T-helper 17 cell (primary cell): Measurements from ENCODE around the gene PTGER3. TPM values are rescaled to one million over a fixed set of nuclear protein-coding genes. Genes with fewer than 3 reads are reported as not detected.
"Not testable (repeated sequence)": the region's sequence is repeated elsewhere in the genome, so short reads cannot be mapped to it uniquely, and the experiment has no call there.

Source experiments
- ATAC-seq: fragments of 150-1000 bp; cut with Tn5 transposase; 2 replicates; pipeline ENCODE4 v1.10.0; 2021; ENCODE audit warnings: mild to moderate bottlenecking, moderate library complexity
- DNase-seq, 3 donors: peaks; one replicate each; pipeline versions ENCODE4 v3.0.0 to v3.0.0-alpha.2; 2020 to 2021
- H3K9me3 ChIP-seq: one replicate; pipeline ENCODE4 v1.7.0; 2013; ENCODE audit warnings: low read length, mild to moderate bottlenecking; ENCODE audit not compliant: control insufficient read depth, poor library complexity, severe bottlenecking
- H3K27ac Mint-ChIP-seq: one replicate; pipeline ENCODE4 v1.8.0; 2022; ENCODE audit warnings: mild to moderate bottlenecking, moderate library complexity, mixed read lengths
- H3K27me3 Mint-ChIP-seq: one replicate; pipeline ENCODE4 v1.8.0; 2022; ENCODE audit warnings: mixed read lengths
- H3K36me3 Mint-ChIP-seq: one replicate; pipeline ENCODE4 v1.8.0; 2022; ENCODE audit warnings: low read depth, mixed read lengths
- H3K4me1 Mint-ChIP-seq: one replicate; pipeline ENCODE4 v1.8.0; 2022; ENCODE audit warnings: mild to moderate bottlenecking, mixed read lengths
- H3K4me3 Mint-ChIP-seq: one replicate; pipeline ENCODE4 v1.8.0; 2022; ENCODE audit warnings: mild to moderate bottlenecking, moderate library complexity, mixed read lengths
- total RNA-seq, 4 donors: library from RNA in 2 of 4; stranded (reverse) in 2 of 4; gene quantifications; one replicate each; pipeline ENCODE4 v1.2.3 and lab custom pipeline; 2022 to 2026

Gene PTGER3
- total RNA-seq, 2 donors from 2014 or later: 0.10 to 0.86 TPM

GRCh38 chr1:71018791-71019190, 28.8 kb downstream of the PTGER3 start:
- no peaks in the 10 kb centered on the region for H3K9me3 ChIP-seq
- Mint-ChIP-seq H3K36me3 (no peaks in the 10 kb centered on the region), H3K27ac (no peak overlapping the region), H3K4me1 (no peaks in the 10 kb centered on the region), H3K27me3 (peaks cover 35% of the 10 kb centered on the region), H3K4me3 (no peak overlapping the region)
- no peak for ATAC-seq
- DNase-seq: no peak

- Mint-ChIP-seq H3K36me3 (no peaks in the 10 kb centered on the region), H3K27me3 (peaks cover 33% of the 10 kb centered on the region), H3K27ac (no peak overlapping the region), H3K4me3 (no peak overlapping the region), H3K4me1 (no peaks in the 10 kb centered on the region)
- DNase-seq: no peak
- no peak for ATAC-seq
- H3K9me3 ChIP-seq: no peaks in the 10 kb centered on the region
These were observed 31.9 kb downstream of the PTGER3 start for GRCh38 chr1:71015745-71016144.

- Mint-ChIP-seq H3K36me3 (no peaks in the 10 kb centered on the region), H3K27me3 (peaks cover 24% of the 10 kb centered on the region), H3K4me1 (no peaks in the 10 kb centered on the region), H3K27ac (no peak overlapping the region), H3K4me3 (no peak overlapping the region)
- no peaks in the 10 kb centered on the region for H3K9me3 ChIP-seq
- DNase-seq (no peak), ATAC-seq (no peak)
These were observed 33.4 kb downstream of the PTGER3 start for GRCh38 chr1:71014178-71014579.

GRCh38 chr1:71002709-71003475, 44.7 kb downstream of the PTGER3 start:
- no peaks in the 10 kb centered on the region for H3K9me3 ChIP-seq
- ATAC-seq: no peak
- no peaks in the 10 kb centered on the region for H3K36me3 Mint-ChIP-seq
- peaks cover 20% of the 10 kb centered on the region for H3K27me3 Mint-ChIP-seq
- H3K4me1 Mint-ChIP-seq: no peaks in the 10 kb centered on the region
- H3K4me3 Mint-ChIP-seq: no peak overlapping the region
- DNase-seq: no peak
- H3K27ac Mint-ChIP-seq: no peak overlapping the region

GRCh38 chr1:71001624-71002023, 46.0 kb downstream of the PTGER3 start:
- no peak overlapping the region for H3K4me3 Mint-ChIP-seq
- no peaks in the 10 kb centered on the region for H3K36me3 Mint-ChIP-seq
- ATAC-seq (no peak), DNase-seq (no peak)
- H3K4me1 Mint-ChIP-seq: no peaks in the 10 kb centered on the region
- H3K27me3 Mint-ChIP-seq: peaks cover 20% of the 10 kb centered on the region
- no peak overlapping the region for H3K27ac Mint-ChIP-seq
- H3K9me3 ChIP-seq: no peaks in the 10 kb centered on the region

GRCh38 chr1:70997793-70998192, 49.8 kb downstream of the PTGER3 start:
- no peak overlapping the region for H3K27ac Mint-ChIP-seq
- H3K4me3 Mint-ChIP-seq: no peak overlapping the region
- no peak for ATAC-seq
- H3K9me3 ChIP-seq: no peaks in the 10 kb centered on the region
- no peaks in the 10 kb centered on the region for H3K4me1 Mint-ChIP-seq
- H3K27me3 Mint-ChIP-seq: peaks cover 32% of the 10 kb centered on the region
- DNase-seq: no peak
- H3K36me3 Mint-ChIP-seq: no peaks in the 10 kb centered on the region

GRCh38 chr1:70994753-70995268, 52.8 kb downstream of the PTGER3 start:
- H3K4me3 Mint-ChIP-seq: no peak overlapping the region
- no peak overlapping the region for H3K27ac Mint-ChIP-seq
- H3K27me3 Mint-ChIP-seq: peaks cover 24% of the 10 kb centered on the region

GRCh38 chr1:70993798-70994197, 53.8 kb downstream of the PTGER3 start:
- Mint-ChIP-seq H3K4me3 (no peak overlapping the region), H3K36me3 (no peaks in the 10 kb centered on the region), H3K27me3 (peaks cover 18% of the 10 kb centered on the region), H3K4me1 (no peaks in the 10 kb centered on the region), H3K27ac (no peak overlapping the region)
- DNase-seq: no peak
- H3K9me3 ChIP-seq: no peaks in the 10 kb centered on the region
- no peak for ATAC-seq

More at GRCh38 chr1:70994753-70995268, 52.8 kb downstream of the PTGER3 start:
- no peaks in the 10 kb centered on the region for H3K9me3 ChIP-seq
- H3K4me1 Mint-ChIP-seq: no peaks in the 10 kb centered on the region
- no peak for DNase-seq
- H3K36me3 Mint-ChIP-seq: no peaks in the 10 kb centered on the region
- ATAC-seq: no peak

- Mint-ChIP-seq H3K36me3 (no peaks in the 10 kb centered on the region), H3K4me3 (no peak overlapping the region), H3K27ac (no peak overlapping the region), H3K4me1 (no peaks in the 10 kb centered on the region), H3K27me3 (peaks cover 12% of the 10 kb centered on the region)
- ATAC-seq: no peak
- no peaks in the 10 kb centered on the region for H3K9me3 ChIP-seq
- DNase-seq: no peak
These were observed 55.1 kb downstream of the PTGER3 start for GRCh38 chr1:70992521-70992920.

- ATAC-seq (no peak), DNase-seq (no peak)
- Mint-ChIP-seq H3K4me3 (no peak overlapping the region), H3K36me3 (no peaks in the 10 kb centered on the region), H3K27me3 (peaks cover 12% of the 10 kb centered on the region), H3K4me1 (no peaks in the 10 kb centered on the region), H3K27ac (no peak overlapping the region)
- H3K9me3 ChIP-seq: no peaks in the 10 kb centered on the region
These were observed 57.0 kb downstream of the PTGER3 start for GRCh38 chr1:70990469-70991253.

- no peaks in the 10 kb centered on the region for H3K36me3 Mint-ChIP-seq
- no peak for DNase-seq
- no peaks in the 10 kb centered on the region for H3K4me1 Mint-ChIP-seq
- no peaks in the 10 kb centered on the region for H3K9me3 ChIP-seq
- H3K4me3 Mint-ChIP-seq: no peak overlapping the region
- peaks cover 17% of the 10 kb centered on the region for H3K27me3 Mint-ChIP-seq
- no peak for ATAC-seq
- no peak overlapping the region for H3K27ac Mint-ChIP-seq
These were observed 60.1 kb downstream of the PTGER3 start for GRCh38 chr1:70987497-70987896.

- DNase-seq, H3K4me3 Mint-ChIP-seq, ATAC-seq, H3K4me1 Mint-ChIP-seq, H3K27ac Mint-ChIP-seq, H3K9me3 ChIP-seq, H3K36me3 Mint-ChIP-seq: not testable (repeated sequence)
- H3K27me3 Mint-ChIP-seq: peaks cover 19% of the 10 kb centered on the region
These were observed 61.8 kb downstream of the PTGER3 start for GRCh38 chr1:70985776-70986225.

- not testable (repeated sequence) for H3K9me3 ChIP-seq, H3K4me3 Mint-ChIP-seq, DNase-seq, H3K4me1 Mint-ChIP-seq, H3K27ac Mint-ChIP-seq, ATAC-seq, H3K36me3 Mint-ChIP-seq
- H3K27me3 Mint-ChIP-seq: peaks cover 19% of the 10 kb centered on the region
These were observed 62.3 kb downstream of the PTGER3 start for GRCh38 chr1:70985278-70985677.
